HepG2 (cell line): Measurements from ENCODE around the gene ARHGAP45. TPM values are rescaled to one million over a fixed set of nuclear protein-coding genes. Genes with fewer than 3 reads are reported as not detected.

ENCODE experiments used
- ATRX ChIP-seq: sonication (generic); formaldehyde crosslinking; IDR thresholded peaks from 2 replicates; pipeline ENCODE4 v1.4.0; 2020; ENCODE audit warnings: missing genetic modification reagents, borderline replicate concordance
- FOSL2 ChIP-seq: sonication (generic); formaldehyde crosslinking; IDR thresholded peaks from 2 replicates; pipeline ENCODE4 v1.4.0; 2020; ENCODE audit warnings: missing genetic modification reagents
- FOXA1 ChIP-seq, 2 experiments: fragments of 450-650 bp in 1 of 2; sonication (generic) in 1 of 2; formaldehyde crosslinking in 1 of 2; IDR thresholded peaks; 2 replicates each; pipeline versions ENCODE4 v1.4.0 to v1.6.1; 2016 to 2020; ENCODE audit warnings: missing genetic modification reagents in 1 of 2
- FOXJ3 ChIP-seq: sonication (generic); formaldehyde crosslinking; IDR thresholded peaks from 2 replicates; pipeline ENCODE4 v1.4.0; 2020; ENCODE audit warnings: missing genetic modification reagents, mild to moderate bottlenecking, borderline replicate concordance
- HMG20B ChIP-seq: conservative IDR thresholded peaks from 2 replicates; pipeline ENCODE4 v1.6.1; 2016; ENCODE audit warnings: missing genetic modification reagents, missing compliant biosample characterization
- MAZ ChIP-seq, 2 experiments: sonication (generic) in 1 of 2; formaldehyde crosslinking in 1 of 2; IDR thresholded peaks; 2 replicates each; pipeline versions ENCODE4 v1.5.0 to v1.6.1; 2012 to 2020; ENCODE audit warnings: low read depth in 2 of 2, mild to moderate bottlenecking in 2 of 2, borderline replicate concordance in 1 of 2, improper control_type of control experiment in 1 of 2, low read length in 1 of 2, missing genetic modification reagents in 1 of 2, moderate library complexity in 1 of 2
- MED1 ChIP-seq: sonication (generic); formaldehyde crosslinking; IDR thresholded peaks from 2 replicates; pipeline ENCODE4 v1.4.0; 2020; ENCODE audit warnings: missing genetic modification reagents
- MXD4 ChIP-seq: IDR thresholded peaks from 2 replicates; pipeline ENCODE4 v1.6.1; 2016; ENCODE audit warnings: mild to moderate bottlenecking, missing biosample characterization, missing genetic modification reagents
- NAIF1 ChIP-seq: sonication (generic); formaldehyde crosslinking; IDR thresholded peaks from 2 replicates; pipeline ENCODE4 v1.5.0; 2020; ENCODE audit warnings: mild to moderate bottlenecking, missing genetic modification reagents, borderline replicate concordance
- NRL ChIP-seq: sonication (generic); formaldehyde crosslinking; IDR thresholded peaks from 2 replicates; pipeline ENCODE4 v1.5.0; 2020; ENCODE audit warnings: missing genetic modification reagents, mild to moderate bottlenecking, moderate library complexity, borderline replicate concordance
- SIX1 ChIP-seq: sonication (generic); formaldehyde crosslinking; IDR thresholded peaks from 2 replicates; pipeline ENCODE4 v1.4.0; 2020; ENCODE audit warnings: missing genetic modification reagents, borderline replicate concordance
- SOX5 ChIP-seq: IDR thresholded peaks from 2 replicates; pipeline ENCODE4 v1.6.1; 2016; ENCODE audit warnings: borderline replicate concordance
- SP140L ChIP-seq: sonication (generic); formaldehyde crosslinking; IDR thresholded peaks from 2 replicates; pipeline ENCODE4 v1.4.0; 2020; ENCODE audit warnings: missing genetic modification reagents, borderline replicate concordance
- TARDBP ChIP-seq: sonication (generic); formaldehyde crosslinking; IDR thresholded peaks from 2 replicates; pipeline ENCODE4 v1.8.0; 2022; ENCODE audit warnings: mild to moderate bottlenecking, missing genetic modification reagents
- THAP9 ChIP-seq: sonication (generic); formaldehyde crosslinking; IDR thresholded peaks from 2 replicates; pipeline ENCODE4; 2020; ENCODE audit warnings: missing genetic modification reagents, mild to moderate bottlenecking, borderline replicate concordance
- ZNF12 ChIP-seq: sonication (generic); formaldehyde crosslinking; IDR thresholded peaks from 2 replicates; pipeline ENCODE4 v1.5.0; 2020; ENCODE audit warnings: missing genetic modification reagents
- ZNF333 ChIP-seq: sonication (generic); formaldehyde crosslinking; IDR thresholded peaks from 2 replicates; pipeline ENCODE4 v1.4.0; 2020; ENCODE audit warnings: mild to moderate bottlenecking, missing genetic modification reagents, borderline replicate concordance
- ZNF383 ChIP-seq: sonication (generic); formaldehyde crosslinking; IDR thresholded peaks from 2 replicates; pipeline ENCODE4 v1.4.0; 2020; ENCODE audit warnings: missing genetic modification reagents, mild to moderate bottlenecking, borderline replicate concordance
- ZNF460 ChIP-seq: sonication (generic); formaldehyde crosslinking; IDR thresholded peaks from 2 replicates; pipeline ENCODE4 v1.5.1; 2020; ENCODE audit warnings: missing genetic modification reagents, mild to moderate bottlenecking, borderline replicate concordance
- ZNF556 ChIP-seq: sonication (generic); formaldehyde crosslinking; IDR thresholded peaks from 2 replicates; pipeline ENCODE4 v1.4.0; 2020; ENCODE audit warnings: mild to moderate bottlenecking, missing genetic modification reagents, borderline replicate concordance
- ZNF652 ChIP-seq: IDR thresholded peaks from 2 replicates; pipeline ENCODE4 v1.6.1; 2016; ENCODE audit warnings: low read depth, borderline replicate concordance
- ZNF776 ChIP-seq: sonication (generic); formaldehyde crosslinking; IDR thresholded peaks from 2 replicates; pipeline ENCODE4 v1.4.0; 2020; ENCODE audit warnings: mild to moderate bottlenecking, missing genetic modification reagents
- ZNF792 ChIP-seq: IDR thresholded peaks from 2 replicates; pipeline ENCODE4 v1.6.1; 2016
- polyA plus RNA-seq, 8 experiments: library from polyadenylated mRNA; depleted of rRNA in 3 of 8; stranded (reverse) in 7 of 8; unstranded in 1 of 8; fragments of >200 nt; fragmentation: Illumina TruSeq in 4 of 8; extraction: Trizol in 4 of 8; gene quantifications; 2 replicates each; pipeline versions ENCODE4 v1.2.1 to v1.2.3, GENCODE V29; 2011 to 2016; ENCODE audit warnings: low read depth in 4 of 8, missing spikeins in 1 of 8, mixed read lengths in 1 of 8; ENCODE audit not compliant: insufficient read depth in 1 of 8
- total RNA-seq, 5 experiments: library from RNA; depleted of rRNA; stranded (reverse); fragments of >200 nt; fragmentation: Illumina TruSeq; extraction: Trizol; gene quantifications; 2 replicates each; pipeline ENCODE4 v1.2.3, GENCODE V29; 2016; ENCODE audit warnings: low read depth in 1 of 5
- TF ChIP-seq, protein P1 (sequence below): IDR thresholded peaks from 2 replicates; pipeline ENCODE4 v1.6.1; 2016; ENCODE audit warnings: missing compliant biosample characterization, missing genetic modification reagents, borderline replicate concordance
- TF ChIP-seq, protein P2 (sequence below): sonication (generic); formaldehyde crosslinking; IDR thresholded peaks from 2 replicates; pipeline ENCODE4 v1.4.0; 2020; ENCODE audit warnings: low read depth, mild to moderate bottlenecking, missing genetic modification reagents

ARHGAP45 gene
- total and polyA plus RNA-seq, 2 of the 13 experiments (the other 11 are each of a cell fraction or from before 2014, with no cell fraction given): 0.84 to 32.0 TPM

- TF ChIP-seq ZNF333 (0 out of 2 replicates have a peak, but pooled peaks have one; percentile 62), ZNF792 (CRISPR knock-in tag) (0 out of 2 replicates have a peak, but pooled peaks have one; percentile 21), ZNF556 (CRISPR knock-in tag) (peak; percentile 4; the same call in 1 of the 2 replicates), ATRX (no peak), THAP9 (CRISPR knock-in tag) (0 out of 2 replicates have a peak, but pooled peaks have one; percentile 28), MAZ (IDR thresholded peaks at IDR 0.05; ENCODE audit: borderline replicate concordance, low read depth, low read length) (peak; percentile 29; the same call in 1 of the 2 replicates), MAZ (CRISPR knock-in tag; IDR thresholded peaks at IDR 0.05; ENCODE audit: low read depth) (no peak), FOSL2 (CRISPR knock-in tag) (peak; percentile 71), ZNF383 (CRISPR knock-in tag) (no peak), MED1 (CRISPR knock-in tag) (peak; percentile 82), ZNF460 (CRISPR knock-in tag) (peak; percentile 100), NRL (no peak), FOXJ3 (CRISPR knock-in tag) (peak; percentile 42; the same call in 1 of the 2 replicates), SOX5 (CRISPR knock-in tag) (peak; percentile 78), NAIF1 (CRISPR knock-in tag) (peak; percentile 78; the same call in 1 of the 2 replicates), SP140L (CRISPR knock-in tag) (no peak), MXD4 (0 out of 2 replicates have a peak, but pooled peaks have one; percentile 4), ZNF652 (peak; percentile 7; the same call in 1 of the 2 replicates), FOXA1 (IDR thresholded peaks at IDR 0.05) (no peak), FOXA1 (CRISPR knock-in tag; IDR thresholded peaks at IDR 0.05) (peak; percentile 59), ZNF12 (CRISPR knock-in tag) (peak; percentile 38; the same call in 1 of the 2 replicates), SIX1 (CRISPR knock-in tag) (peak; percentile 44; the same call in 1 of the 2 replicates), TARDBP (CRISPR knock-in tag) (no peak), HMG20B (CRISPR knock-in tag) (peak; percentile 47; the same call in 1 of the 2 replicates), ZNF776 (0 out of 2 replicates have a peak, but pooled peaks have one; percentile 13)
- TF ChIP-seq, protein P1, sequence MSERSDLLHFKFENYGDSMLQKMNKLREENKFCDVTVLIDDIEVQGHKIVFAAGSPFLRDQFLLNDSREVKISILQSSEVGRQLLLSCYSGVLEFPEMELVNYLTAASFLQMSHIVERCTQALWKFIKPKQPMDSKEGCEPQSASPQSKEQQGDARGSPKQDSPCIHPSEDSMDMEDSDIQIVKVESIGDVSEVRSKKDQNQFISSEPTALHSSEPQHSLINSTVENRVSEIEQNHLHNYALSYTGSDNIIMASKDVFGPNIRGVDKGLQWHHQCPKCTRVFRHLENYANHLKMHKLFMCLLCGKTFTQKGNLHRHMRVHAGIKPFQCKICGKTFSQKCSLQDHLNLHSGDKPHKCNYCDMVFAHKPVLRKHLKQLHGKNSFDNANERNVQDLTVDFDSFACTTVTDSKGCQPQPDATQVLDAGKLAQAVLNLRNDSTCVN (CRISPR knock-in tag): peak; percentile 91; the same call in 1 of the 2 replicates
- TF ChIP-seq, protein P2, sequence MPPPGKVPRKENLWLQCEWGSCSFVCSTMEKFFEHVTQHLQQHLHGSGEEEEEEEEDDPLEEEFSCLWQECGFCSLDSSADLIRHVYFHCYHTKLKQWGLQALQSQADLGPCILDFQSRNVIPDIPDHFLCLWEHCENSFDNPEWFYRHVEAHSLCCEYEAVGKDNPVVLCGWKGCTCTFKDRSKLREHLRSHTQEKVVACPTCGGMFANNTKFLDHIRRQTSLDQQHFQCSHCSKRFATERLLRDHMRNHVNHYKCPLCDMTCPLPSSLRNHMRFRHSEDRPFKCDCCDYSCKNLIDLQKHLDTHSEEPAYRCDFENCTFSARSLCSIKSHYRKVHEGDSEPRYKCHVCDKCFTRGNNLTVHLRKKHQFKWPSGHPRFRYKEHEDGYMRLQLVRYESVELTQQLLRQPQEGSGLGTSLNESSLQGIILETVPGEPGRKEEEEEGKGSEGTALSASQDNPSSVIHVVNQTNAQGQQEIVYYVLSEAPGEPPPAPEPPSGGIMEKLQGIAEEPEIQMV (CRISPR knock-in tag): no peak
Measured at GRCh38 chr19:1097810-1098176, 30.8 kb downstream of the ARHGAP45 start (continued).
